GM20431 (cell line): ENCODE measurements around the gene BABAM2.
"Not testable (repeated sequence)": the region's sequence is repeated elsewhere in the genome, so short reads cannot be mapped to it uniquely, and the experiment has no call there.

Source experiments
- in situ Hi-C: fragments of 300-500 bp; cut with MseI, MboI; formaldehyde crosslinking; loops from one replicate; pipeline ENCODE4 v1.15.0; 2020; ENCODE audit warnings: low sequenced_read_pairs; ENCODE audit not compliant: unreplicated experiment

The BABAM2 gene

DNA sequence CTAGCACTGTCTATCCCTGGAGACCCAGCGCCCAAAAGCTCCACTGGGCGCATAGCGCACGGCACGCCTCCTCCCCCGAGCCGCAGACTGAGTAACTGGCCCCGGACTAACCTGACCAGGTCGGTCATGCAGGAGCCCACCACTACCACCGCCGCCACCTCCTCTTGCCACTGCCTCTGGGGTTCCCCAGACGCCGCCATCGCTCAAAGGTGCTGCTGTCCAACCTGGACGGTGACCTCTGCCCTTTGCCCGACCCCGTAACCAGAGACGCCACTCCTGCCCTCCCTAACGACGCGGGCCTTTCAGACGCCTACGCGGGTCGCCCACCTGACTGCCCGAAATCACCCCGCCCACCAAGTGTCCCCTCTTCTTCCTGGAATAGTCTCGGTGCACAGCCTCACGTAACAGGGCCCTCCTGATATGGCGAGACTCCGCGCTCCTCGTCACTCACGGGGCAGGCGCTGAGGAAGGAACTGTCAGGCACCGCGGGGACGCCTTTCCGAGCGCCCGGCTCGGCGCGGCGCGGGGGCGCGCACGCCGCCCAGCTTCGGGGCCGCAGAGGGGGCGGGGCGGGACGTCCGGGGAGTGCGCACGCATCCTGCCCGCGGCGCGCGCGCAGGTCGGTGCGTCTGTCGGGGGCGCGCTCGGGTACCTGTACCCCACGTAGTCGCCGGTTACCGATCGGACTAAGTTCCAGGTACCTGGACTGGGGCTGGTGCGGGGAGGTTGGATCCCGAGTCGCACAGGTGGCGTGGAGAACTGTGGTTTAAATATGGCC lies at the start of gene BABAM2, which contains the start of gene RBKS:
BABAM2 (plus strand) TSS at position 584 of the 778 bp plus-strand sequence. CDS start 3,828 bp downstream, outside the sequence.
RBKS (minus strand) TSS at position 242 of the 778 bp plus-strand sequence; CDS start at position 200, 42 bp downstream.
- in situ Hi-C loops: no loop called here

DNA sequence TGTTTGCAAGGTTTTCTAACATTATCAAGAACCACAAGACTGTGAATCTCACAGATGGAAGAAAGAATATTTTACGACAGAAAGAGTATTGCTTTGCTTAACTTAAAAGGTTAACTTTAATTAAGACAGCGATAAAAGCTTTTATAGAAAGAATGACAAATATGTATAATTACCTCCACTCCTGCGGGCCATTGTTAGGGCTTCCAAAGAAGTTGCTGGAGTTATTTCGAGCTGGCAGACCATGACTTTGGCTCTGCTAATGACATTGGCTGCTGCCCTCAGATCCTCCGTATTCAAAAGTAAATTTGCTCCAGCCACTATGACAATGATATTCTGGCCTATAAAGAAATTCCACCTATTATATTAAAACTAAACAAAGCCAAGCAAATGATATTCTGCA lies 47.6 kb upstream of the BABAM2 start:
- in situ Hi-C loops: no loop called here

DNA sequence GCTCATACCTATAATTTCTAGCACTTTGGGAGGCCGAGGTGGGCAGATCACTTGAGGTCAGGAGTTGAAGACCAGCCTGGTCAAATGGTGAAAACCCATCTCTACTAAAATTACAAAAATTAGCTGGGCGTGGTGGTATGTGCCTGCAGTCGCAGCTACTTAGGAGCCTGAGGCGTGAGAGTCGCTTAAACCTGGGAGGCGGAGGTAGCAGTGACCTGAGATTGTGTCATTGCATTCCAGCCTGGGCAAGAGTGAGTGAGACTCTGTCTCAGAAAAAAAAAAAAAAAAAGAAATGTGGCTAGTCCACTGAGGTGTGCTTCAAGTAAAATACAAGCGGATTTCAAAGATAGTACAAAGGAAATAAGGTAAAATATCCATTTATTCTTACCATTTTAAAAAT lies 46.5 kb upstream of the BABAM2 start:
- in situ Hi-C loops: no loop called here

DNA sequence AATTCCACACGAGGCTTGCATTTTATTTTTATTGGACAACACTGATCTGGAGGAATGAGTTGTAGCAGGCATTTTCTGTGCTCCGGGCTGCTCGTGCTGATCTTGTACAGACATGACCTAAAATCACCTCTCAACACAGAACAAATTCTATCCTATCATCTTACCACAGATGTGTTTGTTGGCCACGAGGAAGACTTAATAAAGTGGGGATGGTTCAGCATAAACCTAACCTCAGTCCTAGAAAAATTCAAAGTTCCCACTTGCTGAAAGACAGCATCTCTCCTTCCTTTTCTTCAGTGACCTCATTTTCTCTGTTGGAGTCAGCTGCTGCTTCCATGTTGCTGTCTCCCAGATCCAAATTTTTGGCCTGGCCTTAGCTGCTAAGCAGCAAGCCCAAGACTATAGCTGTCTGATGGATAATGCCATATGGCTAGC lies 45.7 kb upstream of the BABAM2 start:
- in situ Hi-C loops: no loop called here

DNA sequence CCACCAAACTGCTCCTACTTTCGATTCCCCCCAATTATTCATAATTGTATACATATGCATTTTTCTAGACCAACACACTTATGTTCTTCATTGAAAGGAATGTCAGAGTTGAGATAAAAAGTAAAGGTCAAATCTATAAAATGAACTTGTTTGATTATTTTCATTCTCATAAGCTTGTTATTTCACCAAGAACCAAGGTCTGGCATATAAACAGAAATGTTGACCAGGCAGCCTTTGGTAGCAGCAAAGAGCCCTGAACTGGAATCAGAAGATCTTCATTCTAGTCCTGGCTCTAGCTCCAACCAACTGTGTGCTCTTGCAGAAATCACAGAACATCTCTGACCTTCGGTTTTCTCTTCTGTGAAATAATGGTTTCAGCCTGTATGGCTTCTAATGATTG lies 43.2 kb upstream of the BABAM2 start:
- in situ Hi-C loops: no loop called here

DNA sequence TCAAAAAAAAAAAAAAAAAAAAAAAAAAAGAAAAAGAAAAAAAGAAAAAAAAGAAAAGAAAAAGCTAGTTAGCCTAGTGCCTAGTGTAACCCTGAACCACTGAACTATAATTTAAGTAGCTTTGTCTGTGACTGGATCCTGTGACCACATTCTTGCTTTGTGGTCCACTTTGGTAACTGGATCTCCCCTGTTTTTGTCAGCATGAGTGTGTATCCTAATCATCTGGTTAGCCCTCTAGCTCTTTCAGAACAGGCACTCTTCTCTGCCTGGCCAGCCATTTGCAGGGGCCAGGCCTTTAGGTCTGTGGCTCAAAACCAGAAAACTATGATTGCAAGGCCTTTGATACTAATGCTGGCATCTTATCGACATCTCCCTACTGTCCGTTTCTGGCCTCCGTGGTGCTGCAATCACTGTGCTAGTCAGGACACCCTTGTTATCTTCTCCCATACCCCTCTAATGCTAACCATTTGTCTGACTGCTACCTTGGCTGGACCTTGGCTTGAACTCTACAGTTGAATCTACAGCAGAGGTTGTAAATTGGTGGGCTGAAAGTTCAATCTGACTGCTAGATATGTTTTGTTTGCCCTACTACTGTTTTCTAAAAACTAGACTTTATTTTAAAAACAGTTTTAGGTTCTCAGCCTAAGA lies 40.8 kb upstream of the BABAM2 start:
- in situ Hi-C loops: no loop called here

DNA sequence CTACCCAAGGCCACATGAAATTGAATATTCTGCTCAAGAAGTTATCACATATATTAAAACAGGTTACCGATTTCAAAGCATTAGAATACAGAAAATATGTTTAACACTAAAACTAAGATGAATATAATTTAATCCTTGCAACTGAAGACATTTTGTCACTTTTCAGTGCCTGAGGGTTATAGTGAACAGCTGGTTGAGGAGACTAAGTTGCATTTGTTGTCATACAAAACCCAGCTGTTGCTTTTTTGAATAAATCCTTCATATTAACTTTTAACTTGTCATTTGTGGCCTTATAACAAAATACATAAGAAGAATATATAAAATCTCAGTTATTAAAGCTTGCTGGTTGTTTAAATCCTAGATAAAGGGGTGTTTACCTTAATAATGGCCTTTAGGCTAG lies 37.8 kb upstream of the BABAM2 start:
- in situ Hi-C loops: no loop called here

DNA sequence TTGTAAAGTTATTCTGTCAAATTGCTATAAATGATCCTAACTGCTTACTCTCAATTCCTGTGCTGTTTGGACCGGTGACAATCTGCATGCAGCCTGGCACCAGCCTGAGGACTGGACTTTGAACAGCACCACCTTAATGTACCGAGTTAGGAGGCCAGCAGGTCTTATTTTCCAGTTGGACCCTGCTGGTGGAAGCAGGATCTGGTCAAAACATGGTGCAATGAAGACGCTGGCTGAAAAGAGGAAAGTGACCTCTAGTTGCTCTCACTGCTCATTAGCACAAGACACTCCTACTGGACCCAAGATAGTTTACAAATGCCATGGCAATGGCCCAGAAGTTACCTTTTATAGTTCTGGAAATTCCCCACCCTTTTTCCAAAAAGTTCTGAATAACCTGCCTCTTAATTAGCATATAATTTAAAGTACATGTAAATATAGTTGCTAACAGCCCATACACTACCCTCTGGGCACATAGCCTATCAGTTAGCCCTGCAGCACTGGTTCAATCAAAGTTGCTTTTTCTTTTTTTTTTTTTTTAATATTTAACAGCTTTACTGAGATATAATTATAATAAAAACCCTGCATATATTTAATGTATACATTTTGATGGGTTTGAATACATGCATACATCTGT lies 36.2 kb upstream of the BABAM2 start:
- in situ Hi-C loops: no loop called here

DNA sequence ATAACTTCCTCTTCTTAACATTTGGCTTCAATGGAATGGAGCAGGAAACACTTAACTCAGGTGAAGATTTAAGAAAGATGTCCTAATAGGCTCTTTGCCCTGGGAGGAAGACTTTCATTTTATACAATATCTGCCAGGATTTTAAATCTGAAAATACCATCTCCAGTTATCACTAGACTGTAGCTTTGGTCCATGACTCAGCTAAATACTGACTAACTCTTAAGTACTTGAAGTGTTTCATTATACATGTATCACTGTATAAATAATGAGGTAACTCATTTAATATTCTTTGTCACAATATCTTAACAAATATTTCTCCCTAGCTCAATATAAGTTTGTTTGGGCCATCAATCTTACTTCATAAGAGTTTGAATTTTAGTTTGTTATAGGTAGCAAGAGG lies 35.1 kb upstream of the BABAM2 start:
- in situ Hi-C loops: no loop called here

DNA sequence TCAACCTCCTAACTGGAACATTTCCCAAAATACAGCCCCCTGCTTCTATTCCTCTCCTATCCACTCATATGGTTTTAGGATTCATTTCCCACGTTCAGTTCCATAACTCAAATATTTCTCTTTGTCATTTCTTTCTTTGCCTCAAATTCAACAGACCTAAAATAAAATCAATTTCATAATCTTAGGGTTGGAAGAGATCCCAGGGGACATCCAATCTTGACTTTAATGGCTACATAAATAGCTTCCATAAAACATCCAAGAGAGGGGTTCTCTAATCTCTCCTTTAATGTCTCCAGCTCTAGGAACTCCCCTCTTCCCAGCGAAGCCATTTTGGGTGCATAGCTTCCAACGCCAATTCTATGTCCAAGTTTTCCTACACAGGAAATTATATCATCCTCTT lies 34.1 kb upstream of the BABAM2 start:
- in situ Hi-C loops: no loop called here

DNA sequence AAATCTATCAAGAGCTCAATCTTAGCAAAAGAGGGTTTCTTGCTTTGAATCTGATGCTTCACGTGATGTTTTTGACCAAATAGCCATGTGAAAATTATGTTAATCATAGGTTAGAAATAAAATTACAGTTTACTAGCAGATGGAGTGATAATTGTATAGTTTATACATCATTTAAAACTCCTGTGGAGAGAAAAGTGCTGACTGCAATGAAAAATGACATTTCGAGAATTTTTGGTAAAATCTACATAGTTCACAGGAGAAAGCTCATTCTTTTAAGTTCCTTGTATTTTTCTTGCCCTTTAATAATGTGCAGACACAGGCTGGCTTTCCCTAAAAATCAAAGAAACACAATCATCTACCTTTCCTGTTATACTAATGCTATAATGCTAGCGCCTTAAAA lies 33.6 kb upstream of the BABAM2 start:
- in situ Hi-C loops: no loop called here

DNA sequence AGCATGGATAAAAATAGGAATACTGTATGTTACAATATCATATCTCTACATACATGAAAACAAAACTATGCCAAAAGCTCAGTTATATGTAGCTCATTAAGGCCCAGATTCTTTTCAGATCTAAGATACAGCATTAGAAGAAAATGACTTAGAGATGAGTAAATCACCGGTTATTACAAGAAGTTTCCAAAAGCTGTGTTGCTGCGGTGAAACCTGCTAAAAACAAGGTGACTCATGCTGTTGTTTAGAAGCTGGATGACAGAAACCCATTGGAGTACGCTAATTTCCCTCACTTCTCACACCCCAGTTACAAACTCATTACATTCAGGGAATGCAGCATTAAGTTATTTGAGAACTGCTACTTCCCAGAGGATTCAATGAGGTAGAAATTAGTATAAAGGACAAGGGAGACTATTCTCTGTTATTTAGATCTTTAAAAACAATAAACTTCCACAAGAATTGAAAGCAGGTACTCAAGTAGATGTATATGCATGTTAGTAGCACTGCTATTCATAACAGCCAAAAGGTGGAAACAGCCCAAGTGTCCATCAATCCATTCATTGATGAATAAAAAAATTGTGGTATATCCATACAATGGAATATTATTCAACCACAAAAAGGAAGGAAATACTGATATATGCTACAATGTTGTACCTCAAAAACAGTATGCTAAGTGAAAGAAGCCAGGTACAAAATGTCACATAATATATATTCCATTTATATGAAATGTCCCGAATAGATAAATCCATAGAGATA lies 32.9 kb upstream of the BABAM2 start:
- in situ Hi-C loops: no loop called here

DNA sequence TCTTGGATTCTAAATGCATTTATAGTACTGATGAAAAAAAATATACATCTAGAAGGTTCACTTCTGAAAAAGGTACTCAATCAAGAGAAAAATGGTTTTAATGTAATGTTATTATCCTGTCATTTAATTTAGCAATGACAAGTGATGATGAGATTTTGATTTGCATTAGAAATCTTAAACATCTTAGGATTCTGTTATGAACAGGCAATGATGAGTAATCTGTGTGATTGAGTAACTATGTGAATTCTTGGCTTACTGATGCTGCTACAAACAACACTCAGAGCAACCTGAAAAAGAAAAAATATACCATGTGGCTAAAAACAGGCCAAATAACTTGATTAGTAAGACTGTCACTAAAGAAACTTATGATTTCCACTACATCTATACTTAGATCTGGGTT lies 30.4 kb upstream of the BABAM2 start:
- in situ Hi-C loops: no loop called here

DNA sequence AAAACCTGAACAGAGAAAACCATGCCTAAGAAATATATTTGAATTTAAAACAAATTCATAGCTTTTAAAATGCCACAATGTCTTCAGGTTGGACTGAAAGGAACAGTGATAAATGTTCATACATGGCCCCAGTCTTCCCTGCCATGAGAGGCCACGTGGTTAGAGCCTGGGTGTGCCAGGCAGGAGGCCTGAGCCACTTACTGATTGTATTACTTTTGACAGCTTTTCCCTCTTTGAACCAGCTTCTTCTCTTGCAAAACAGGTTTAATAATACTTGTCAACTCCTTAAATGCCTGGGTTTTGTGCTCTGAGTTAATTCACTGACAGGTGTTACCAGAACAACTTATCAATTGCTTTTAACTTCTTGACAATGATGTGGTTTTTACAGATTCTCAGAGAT lies 27.4 kb upstream of the BABAM2 start:
- in situ Hi-C loops: no loop called here

DNA sequence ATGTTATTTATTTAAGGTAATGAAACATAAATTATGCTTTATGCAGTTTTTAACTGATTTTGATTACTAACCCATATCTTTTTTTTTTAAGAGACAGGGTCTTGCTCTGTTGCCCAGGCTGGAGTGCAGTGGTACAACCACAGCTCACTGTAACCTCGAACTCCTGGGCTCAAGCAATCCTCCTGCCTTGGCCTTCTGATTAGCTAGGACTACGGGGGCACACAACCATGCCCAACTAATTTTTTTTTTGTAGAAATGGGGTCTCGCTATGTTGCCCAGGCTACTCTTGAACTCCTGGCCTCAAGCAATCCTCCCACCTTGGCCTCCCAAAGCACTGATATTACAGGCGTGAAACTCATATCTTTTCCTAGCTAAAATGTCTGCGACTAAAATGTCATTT lies 26.6 kb upstream of the BABAM2 start:
- in situ Hi-C loops: not testable (repeated sequence)

DNA sequence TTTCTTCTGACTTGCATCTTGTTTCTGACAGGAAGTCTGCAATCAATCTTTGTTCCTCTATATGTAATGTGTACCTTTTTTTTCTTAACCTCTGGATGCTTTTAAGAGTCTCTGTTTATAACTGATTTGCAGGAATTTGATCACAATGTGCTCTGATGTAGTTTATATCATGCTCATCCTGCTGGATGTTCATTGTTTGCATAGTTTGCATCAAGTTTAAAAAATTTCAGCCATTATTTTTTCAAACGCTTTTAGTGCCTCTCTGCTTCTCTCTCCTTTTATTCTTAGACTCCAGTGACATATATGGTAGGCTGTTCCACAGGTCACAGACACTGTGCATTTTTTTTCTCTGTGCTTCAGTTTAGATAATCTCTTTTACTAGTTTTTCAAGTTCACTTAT lies 24.3 kb upstream of the BABAM2 start:
- in situ Hi-C loops: no loop called here

DNA sequence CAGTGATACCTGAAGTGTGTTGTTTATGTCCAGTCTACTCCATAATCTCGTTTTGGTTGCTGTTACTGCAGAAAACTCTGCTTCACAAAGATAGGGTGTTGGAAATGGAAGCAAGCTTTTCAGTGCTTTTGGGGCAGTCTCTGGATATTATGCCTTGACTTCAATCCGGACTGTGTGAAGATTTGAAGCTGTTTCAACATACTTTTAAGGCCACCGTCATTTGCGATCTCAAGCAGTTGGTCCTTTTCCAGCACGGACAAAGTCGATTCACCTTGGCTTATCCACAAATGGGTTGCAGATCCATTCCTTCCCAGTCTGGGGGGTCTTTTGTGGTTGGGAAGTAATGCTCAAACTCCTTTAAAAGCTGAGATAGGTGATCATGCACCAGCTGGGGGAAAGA lies 20.8 kb upstream of the BABAM2 start:
- in situ Hi-C loops: no loop called here

DNA sequence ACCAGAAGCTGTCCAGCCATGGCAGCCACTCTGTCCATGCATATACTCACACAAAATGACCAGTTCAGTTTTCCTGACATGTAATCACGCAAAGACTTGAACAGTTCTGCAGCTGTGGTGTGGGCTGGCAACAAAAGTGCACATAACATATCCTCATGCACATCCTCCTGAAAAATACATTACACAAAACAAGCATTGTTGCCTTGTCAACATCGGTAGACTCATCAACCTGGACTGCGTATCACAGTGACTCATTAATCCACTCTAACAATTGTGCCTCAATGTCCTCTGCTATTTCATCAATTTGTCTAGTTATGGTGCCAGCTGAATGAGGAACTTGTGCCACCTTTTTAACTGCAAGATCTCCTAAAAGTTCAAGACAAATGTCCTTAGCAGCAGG lies 19.8 kb upstream of the BABAM2 start:
- in situ Hi-C loops: no loop called here

DNA sequence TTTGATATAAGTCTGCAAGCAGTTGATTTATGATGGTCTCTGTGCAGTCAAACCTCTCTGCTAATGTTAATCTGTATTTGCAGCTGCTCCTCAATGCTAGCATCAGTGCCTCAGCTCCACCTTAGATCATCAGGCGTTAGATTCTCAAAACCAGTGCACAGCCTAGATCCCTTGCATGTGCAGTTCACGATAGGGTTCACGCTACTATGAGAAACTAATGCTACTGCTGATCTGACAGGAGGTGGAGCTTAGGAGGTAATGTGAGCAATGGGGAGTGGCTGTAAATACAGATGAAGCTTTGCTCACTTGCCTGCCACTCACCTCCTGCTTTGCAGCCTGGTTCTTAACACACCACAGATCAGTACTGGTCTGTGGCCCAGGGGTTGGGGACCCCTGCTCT lies 18.7 kb upstream of the BABAM2 start:
- in situ Hi-C loops: no loop called here

DNA sequence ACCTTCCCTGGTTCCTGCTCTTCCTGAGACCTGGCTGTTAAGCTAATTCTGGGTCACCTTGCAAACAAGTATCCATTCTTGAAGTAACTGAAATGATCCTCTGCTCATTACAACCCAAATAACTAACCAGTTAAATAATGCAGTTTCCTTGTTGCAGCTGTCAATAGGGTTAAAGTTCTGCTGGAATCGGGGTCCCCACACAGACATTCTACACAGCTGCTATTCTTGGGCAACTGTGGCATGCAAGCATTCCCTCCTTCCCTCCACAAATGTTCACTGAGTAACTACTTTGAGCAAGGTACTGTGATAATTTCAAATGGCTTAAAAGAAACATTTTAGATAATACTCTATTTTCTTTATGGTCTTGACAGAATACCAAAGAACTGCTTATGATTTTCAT lies 17.4 kb upstream of the BABAM2 start:
- in situ Hi-C loops: no loop called here
